ENCODE data around the gene SBK2. TPM values are rescaled to one million over a fixed set of nuclear protein-coding genes. Genes with fewer than 3 reads are reported as not detected.

Gene SBK2
- total RNA-seq, 4 donors from 2014 or later, result not detected

DNA sequence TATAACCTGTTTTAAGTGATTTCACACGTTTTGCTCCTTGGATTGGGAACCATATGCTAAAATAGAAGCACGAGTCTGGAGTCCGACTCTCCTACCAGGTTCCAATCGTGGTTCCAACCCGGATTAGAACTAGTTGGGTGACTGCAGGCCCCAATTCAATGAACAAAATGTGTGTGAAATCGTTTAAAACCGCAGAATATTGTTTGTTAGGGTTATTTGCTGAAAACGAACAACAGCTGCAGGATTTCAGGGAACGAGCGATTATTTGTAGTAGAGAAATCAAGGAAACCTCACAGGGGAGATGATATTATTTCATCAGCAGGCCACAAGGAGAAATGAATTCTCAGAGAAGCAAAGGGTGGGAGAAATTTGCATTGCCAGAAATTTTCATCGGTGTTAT is 32.0 kb downstream of the SBK2 start:
- intact Hi-C loops (cut with DNase I; ENCODE audit: low total_unique reads), result loop anchor here (5.0 kb wide), 1 partner anchor 38 kb away; no protein-coding TSS in a partner anchor
- Histone ChIP-seq H3K4me1 (peaks cover 0 to 7% of the 10 kb centered on the region in 2 donors), H3K9me3 (no peaks in the 10 kb centered on the region), H3K36me3 (no peaks in the 10 kb centered on the region), H3K4me3 (no peak overlapping the region), H3K27me3 (no peaks in the 10 kb centered on the region), H3K27ac (no peak overlapping the region)
- TF ChIP-seq, protein P1, sequence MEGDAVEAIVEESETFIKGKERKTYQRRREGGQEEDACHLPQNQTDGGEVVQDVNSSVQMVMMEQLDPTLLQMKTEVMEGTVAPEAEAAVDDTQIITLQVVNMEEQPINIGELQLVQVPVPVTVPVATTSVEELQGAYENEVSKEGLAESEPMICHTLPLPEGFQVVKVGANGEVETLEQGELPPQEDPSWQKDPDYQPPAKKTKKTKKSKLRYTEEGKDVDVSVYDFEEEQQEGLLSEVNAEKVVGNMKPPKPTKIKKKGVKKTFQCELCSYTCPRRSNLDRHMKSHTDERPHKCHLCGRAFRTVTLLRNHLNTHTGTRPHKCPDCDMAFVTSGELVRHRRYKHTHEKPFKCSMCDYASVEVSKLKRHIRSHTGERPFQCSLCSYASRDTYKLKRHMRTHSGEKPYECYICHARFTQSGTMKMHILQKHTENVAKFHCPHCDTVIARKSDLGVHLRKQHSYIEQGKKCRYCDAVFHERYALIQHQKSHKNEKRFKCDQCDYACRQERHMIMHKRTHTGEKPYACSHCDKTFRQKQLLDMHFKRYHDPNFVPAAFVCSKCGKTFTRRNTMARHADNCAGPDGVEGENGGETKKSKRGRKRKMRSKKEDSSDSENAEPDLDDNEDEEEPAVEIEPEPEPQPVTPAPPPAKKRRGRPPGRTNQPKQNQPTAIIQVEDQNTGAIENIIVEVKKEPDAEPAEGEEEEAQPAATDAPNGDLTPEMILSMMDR (IDR thresholded peaks at IDR 0.05), result no peak
- TF ChIP-seq POLR2A (IDR thresholded peaks at IDR 0.05), result no peak
- no peak for DNase-seq

DNA sequence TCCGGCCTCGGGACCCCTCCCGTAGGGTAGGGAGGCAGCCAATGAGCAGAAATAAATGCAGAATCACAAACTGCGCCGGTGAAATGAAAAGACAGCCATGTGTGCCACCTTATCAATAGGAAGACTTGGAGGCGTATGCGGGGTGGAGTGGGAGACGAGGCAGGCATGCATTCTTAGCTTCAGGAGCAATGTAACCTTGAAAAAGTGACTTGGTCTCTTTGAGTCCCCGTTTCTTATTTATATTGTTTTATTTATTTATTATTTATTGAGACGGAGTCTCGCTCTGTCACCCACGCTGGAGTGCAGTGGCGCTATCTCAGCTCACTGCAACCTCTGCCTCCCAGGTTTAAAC is 32.7 kb downstream of the SBK2 start:
- Histone ChIP-seq H3K36me3 (no peaks in the 10 kb centered on the region), H3K9me3 (no peaks in the 10 kb centered on the region), H3K27ac (peak overlapping the region in 1 of 2 donors; percentile 66), H3K27me3 (no peaks in the 10 kb centered on the region), H3K4me1 (peaks cover 0 to 7% of the 10 kb centered on the region in 2 donors), H3K4me3 (no peak overlapping the region)
- intact Hi-C loops (cut with DNase I; ENCODE audit: low total_unique reads), result loop anchor here (5.0 kb wide), 1 partner anchor 37 kb away; no protein-coding TSS in a partner anchor
- TF ChIP-seq, protein P1 (IDR thresholded peaks at IDR 0.05), result no peak
- TF ChIP-seq POLR2A (IDR thresholded peaks at IDR 0.05), result no peak
- DNase-seq, result no peak

DNA sequence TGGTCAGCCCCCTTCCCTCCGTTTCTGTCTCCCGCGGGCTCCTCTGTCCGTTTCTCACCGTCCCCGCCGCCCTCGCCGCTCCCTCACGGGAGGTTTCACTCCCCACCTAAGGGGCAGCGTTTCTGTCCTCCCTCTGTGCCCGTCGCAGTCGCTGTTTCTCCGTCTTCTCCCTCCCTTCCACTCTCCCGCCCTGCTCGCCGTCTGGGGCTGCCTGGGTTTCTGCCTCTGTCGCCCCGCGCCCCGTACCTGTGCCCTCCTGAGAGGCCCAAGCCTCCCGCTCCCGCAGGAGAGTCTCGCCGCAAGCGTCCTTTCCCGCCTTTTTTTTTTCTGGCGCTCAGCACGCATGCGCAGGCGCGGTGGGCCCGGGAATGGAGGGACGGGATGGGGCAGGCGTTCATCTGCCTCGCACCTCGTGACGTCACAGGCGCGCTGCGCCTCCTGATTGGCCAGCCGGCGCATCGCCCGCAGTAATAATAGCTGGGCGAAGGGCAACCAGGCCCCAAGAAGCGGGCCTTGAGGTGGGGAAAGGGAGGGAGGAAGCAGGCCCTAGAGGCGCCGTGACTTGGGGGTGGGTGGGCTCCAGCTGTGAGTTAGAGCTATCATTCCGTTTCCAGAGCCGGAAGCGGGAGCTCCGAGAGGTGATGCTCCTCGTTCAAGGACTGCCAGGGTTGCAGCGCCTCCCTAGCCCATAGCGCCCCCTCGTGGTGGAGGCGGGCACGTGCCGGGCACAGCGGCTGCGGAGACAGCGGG is 33.3 kb downstream of the SBK2 start:
- peaks cover 0 to 7% of the 10 kb centered on the region in 2 donors for H3K4me1 ChIP-seq
- no peaks in the 10 kb centered on the region for H3K36me3 ChIP-seq
- H3K4me3 ChIP-seq, result peak overlapping the region; percentile 29 to 31
- no peaks in the 10 kb centered on the region for H3K27me3 ChIP-seq
- H3K9me3 ChIP-seq, result no peaks in the 10 kb centered on the region
- intact Hi-C loops (cut with DNase I; ENCODE audit: low total_unique reads), result loop anchor here (5.0 kb wide), 1 partner anchor 36 kb away; no protein-coding TSS in a partner anchor
- DNase-seq, result peak; percentile 91 to 92
- TF ChIP-seq, protein P1 (IDR thresholded peaks at IDR 0.05), result peak; percentile 97 to 99 (median 98)
- TF ChIP-seq POLR2A (IDR thresholded peaks at IDR 0.05), result peak in 1 of 2 donors; percentile 22
- H3K27ac ChIP-seq, result peak overlapping the region; percentile 66

DNA sequence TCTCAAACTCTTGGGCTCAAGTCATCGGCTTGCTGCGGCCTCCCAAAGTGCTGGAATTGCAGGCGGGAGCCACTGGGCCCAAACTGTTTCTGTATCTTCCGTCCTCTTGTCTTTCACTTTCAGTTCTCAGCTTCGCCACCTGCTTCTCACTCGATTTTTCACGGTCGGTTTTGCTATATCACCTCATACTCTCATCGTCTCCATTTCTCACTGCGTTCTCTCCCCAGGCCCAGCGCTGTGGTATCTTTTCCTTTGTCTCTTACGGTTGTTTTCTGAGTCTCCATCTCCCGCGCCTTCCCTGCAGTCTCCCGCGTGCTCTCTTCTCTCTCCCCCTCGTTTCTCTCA is 33.8 kb downstream of the SBK2 start:
- Histone ChIP-seq H3K9me3 (no peaks in the 10 kb centered on the region), H3K36me3 (no peaks in the 10 kb centered on the region), H3K4me3 (no peak overlapping the region), H3K27ac (peak overlapping the region in 1 of 2 donors; percentile 66), H3K4me1 (peaks cover 0 to 7% of the 10 kb centered on the region in 2 donors), H3K27me3 (no peaks in the 10 kb centered on the region)
- DNase-seq, result no peak
- TF ChIP-seq, protein P1 (IDR thresholded peaks at IDR 0.05), result no peak
- TF ChIP-seq POLR2A (IDR thresholded peaks at IDR 0.05), result no peak
- intact Hi-C loops (cut with DNase I; ENCODE audit: low total_unique reads), result loop anchor here (5.0 kb wide), 1 partner anchor 36 kb away; no protein-coding TSS in a partner anchor

DNA sequence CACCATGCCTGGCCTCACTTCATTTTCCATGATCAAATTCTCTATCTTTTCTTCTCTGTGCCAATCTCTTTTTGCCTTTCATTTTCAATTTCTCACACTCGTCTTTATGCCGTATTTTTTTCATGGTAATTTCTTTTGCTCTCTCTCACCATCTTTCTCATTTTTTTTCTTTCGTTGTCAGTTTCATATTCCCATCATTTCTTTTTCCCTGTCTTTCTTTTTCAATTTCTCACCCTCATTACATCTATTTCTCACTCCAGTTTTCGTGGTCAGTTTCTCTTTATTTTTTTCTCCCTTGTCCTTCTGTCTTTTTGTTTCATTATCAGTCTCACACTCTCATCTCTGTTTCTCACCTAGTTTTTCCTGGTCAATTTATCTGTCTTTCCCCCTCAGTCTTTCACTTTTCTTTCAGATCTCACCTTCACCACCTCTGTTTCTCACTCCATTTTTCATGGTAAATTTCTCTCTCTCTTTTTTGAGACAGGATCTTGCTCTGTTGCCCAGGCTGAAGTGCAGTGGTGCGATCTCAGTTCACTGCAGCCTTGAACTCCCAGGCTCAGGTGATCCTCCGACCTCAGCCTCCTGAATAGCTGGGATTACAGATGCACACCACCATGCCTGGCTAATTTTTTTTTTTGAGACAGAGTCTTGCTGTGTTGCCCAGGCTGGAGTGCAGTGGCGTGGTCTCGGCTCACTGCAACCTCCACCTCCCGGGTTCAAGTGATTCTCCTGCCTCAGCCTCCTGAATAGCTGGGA is 34.6 kb downstream of the SBK2 start:
- H3K36me3 ChIP-seq, result no peaks in the 10 kb centered on the region
- H3K4me1 ChIP-seq, result peaks cover 0 to 7% of the 10 kb centered on the region in 2 donors
- no peaks in the 10 kb centered on the region for H3K9me3 ChIP-seq
- H3K27ac ChIP-seq, result no peak overlapping the region
- H3K27me3 ChIP-seq, result no peaks in the 10 kb centered on the region
- H3K4me3 ChIP-seq, result no peak overlapping the region
- intact Hi-C loops (cut with DNase I; ENCODE audit: low total_unique reads), result loop anchor here (5.0 kb wide), 1 partner anchor 35 kb away; no protein-coding TSS in a partner anchor
- DNase-seq, result no peak
- TF ChIP-seq, protein P1 (IDR thresholded peaks at IDR 0.05), result no peak
- no peak for TF ChIP-seq POLR2A (IDR thresholded peaks at IDR 0.05)

All from uterus (tissue), 4 donors.